GM10847 (cell line): ENCODE results near the gene GRIP2.

Experiments
- POLR2A ChIP-seq: IDR thresholded peaks from 2 replicates; pipeline ENCODE4 v1.6.1; 2011; ENCODE audit not compliant: insufficient read length; ENCODE audit errors: extremely low read depth

GRIP2 gene

GRCh38 chr3:14522129-14522691 lies 17.9 kb downstream of the GRIP2 start:
- no peak for TF ChIP-seq POLR2A

GRCh38 chr3:14521611-14522010 lies 18.5 kb downstream of the GRIP2 start:
- TF ChIP-seq POLR2A, result no peak

- TF ChIP-seq POLR2A, result no peak
These were observed 19.2 kb downstream of the GRIP2 start for GRCh38 chr3:14520967-14521366.

GRCh38 chr3:14520149-14520548 lies 20.0 kb downstream of the GRIP2 start:
- no peak for TF ChIP-seq POLR2A

GRCh38 chr3:14519406-14519805 lies 20.7 kb downstream of the GRIP2 start:
- TF ChIP-seq POLR2A, result no peak

- no peak for TF ChIP-seq POLR2A
These were observed 21.2 kb downstream of the GRIP2 start for GRCh38 chr3:14518893-14519292.

GRCh38 chr3:14518432-14518802 lies 21.7 kb downstream of the GRIP2 start:
- no peak for TF ChIP-seq POLR2A

- TF ChIP-seq POLR2A, result no peak
These were observed 22.3 kb downstream of the GRIP2 start for GRCh38 chr3:14517601-14518431.

GRCh38 chr3:14516738-14517345 lies 23.3 kb downstream of the GRIP2 start:
- TF ChIP-seq POLR2A, result no peak

- TF ChIP-seq POLR2A, result no peak
These were observed 25.8 kb downstream of the GRIP2 start for GRCh38 chr3:14514323-14514720.

GRCh38 chr3:14513566-14514322 lies 26.4 kb downstream of the GRIP2 start:
- no peak for TF ChIP-seq POLR2A

GRCh38 chr3:14512942-14513327 lies 27.2 kb downstream of the GRIP2 start:
- no peak for TF ChIP-seq POLR2A

GRCh38 chr3:14512281-14512941 lies 27.7 kb downstream of the GRIP2 start:
- TF ChIP-seq POLR2A, result no peak

- TF ChIP-seq POLR2A, result no peak
These were observed 28.4 kb downstream of the GRIP2 start for GRCh38 chr3:14511623-14512280.

GRCh38 chr3:14510838-14511622 lies 29.1 kb downstream of the GRIP2 start:
- no peak for TF ChIP-seq POLR2A

- no peak for TF ChIP-seq POLR2A
These were observed 30.4 kb downstream of the GRIP2 start for GRCh38 chr3:14509796-14510100.
